ENCODE results near the gene AMN1. TPM values are rescaled to one million over a fixed set of nuclear protein-coding genes. Genes with fewer than 3 reads are reported as not detected.
"Not testable (repeated sequence)": the region's sequence is repeated elsewhere in the genome, so short reads cannot be mapped to it uniquely, and the experiment has no call there.

Gene AMN1
- polyA plus RNA-seq, 12 donors, result 9.4 to 15.0 (median 12.0) TPM; not detected in 2

GRCh38 chr12:31687101-31687527, 41.7 kb downstream of the AMN1 start:
- DNase-seq, result no peak

- DNase-seq, result no peak
Observed at GRCh38 chr12:31685801-31686200, 43.0 kb downstream of the AMN1 start.

GRCh38 chr12:31682136-31682962, 46.5 kb downstream of the AMN1 start:
- peak; percentile 34 for DNase-seq

- no peak for DNase-seq
Observed at GRCh38 chr12:31672521-31672920, 56.3 kb downstream of the AMN1 start.

- DNase-seq, result not testable (repeated sequence)
Observed at GRCh38 chr12:31669582-31669981, 59.2 kb downstream of the AMN1 start.

- DNase-seq, result no peak
Observed at GRCh38 chr12:31669020-31669419, 59.8 kb downstream of the AMN1 start.

- no peak for DNase-seq
Observed at GRCh38 chr12:31664038-31664437, 64.8 kb downstream of the AMN1 start.

- no peak for DNase-seq
Observed at GRCh38 chr12:31663576-31663975, 65.2 kb downstream of the AMN1 start.

- no peak for DNase-seq
Observed at GRCh38 chr12:31662176-31662849, 66.5 kb downstream of the AMN1 start.

- DNase-seq, result peak; percentile 91
Observed at GRCh38 chr12:31659087-31659942, 69.5 kb downstream of the AMN1 start, which contains the start of gene ETFBKMT. TSS of gene ETFBKMT (plus strand) at chr12:31659688. CDS start at chr12:31661954, 2,266 bp downstream.

- DNase-seq, result no peak
Observed at GRCh38 chr12:31658471-31659086, 70.2 kb downstream of the AMN1 start.

GRCh38 chr12:31655792-31656191, 73.0 kb downstream of the AMN1 start:
- DNase-seq, result no peak

GRCh38 chr12:31655208-31655607, 73.6 kb downstream of the AMN1 start:
- no peak for DNase-seq

- DNase-seq, result no peak
Observed at GRCh38 chr12:31651893-31652521, 76.8 kb downstream of the AMN1 start.

GRCh38 chr12:31650918-31651317, 77.9 kb downstream of the AMN1 start:
- DNase-seq, result no peak

GRCh38 chr12:31647086-31647491, 81.7 kb downstream of the AMN1 start:
- no peak for DNase-seq

- no peak for DNase-seq
Observed at GRCh38 chr12:31645924-31646323, 82.9 kb downstream of the AMN1 start.

- no peak for DNase-seq
Observed at GRCh38 chr12:31644536-31644935, 84.3 kb downstream of the AMN1 start.

- DNase-seq, result no peak
Observed at GRCh38 chr12:31641509-31642090, 87.2 kb downstream of the AMN1 start.

GRCh38 chr12:31634620-31635019, 94.2 kb downstream of the AMN1 start:
- no peak for DNase-seq

- DNase-seq, result no peak
Observed at GRCh38 chr12:31633464-31633863, 95.4 kb downstream of the AMN1 start.

All from muscle of arm (tissue), 12 donors.